ENCODE results near the gene CILP2. TPM values are rescaled to one million over a fixed set of nuclear protein-coding genes. Genes with fewer than 3 reads are reported as not detected.

Gene CILP2
- polyA plus RNA-seq, 1 of the 3 experiments (the other 2 are of a cell fraction) = 1.9 TPM

DNA sequence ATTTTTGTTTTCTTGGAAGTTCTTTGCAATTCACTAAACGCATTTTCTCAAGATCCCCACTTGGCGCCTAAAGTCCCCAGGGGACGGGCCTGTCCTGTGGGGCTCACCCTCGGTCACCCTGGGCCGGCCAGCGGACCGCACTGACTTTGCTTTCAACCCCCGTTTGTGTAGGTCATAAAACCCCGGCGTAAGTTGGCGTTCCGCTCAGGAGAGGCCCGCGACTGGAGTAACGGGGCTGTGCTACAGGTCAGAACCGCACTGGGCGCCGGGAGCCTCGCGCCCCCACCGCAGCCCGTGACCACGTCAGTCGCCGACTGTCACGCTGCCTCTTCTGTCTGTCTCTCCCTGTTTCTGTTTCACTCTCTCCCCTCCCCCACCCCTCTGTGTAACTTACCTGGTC lies 36.3 kb upstream of the CILP2 start:
- CTCF ChIA-PET = interaction anchor here (1.0 kb wide), 1 partner anchor 12 kb away, joined by 4 read pairs; no protein-coding TSS in a partner anchor

DNA sequence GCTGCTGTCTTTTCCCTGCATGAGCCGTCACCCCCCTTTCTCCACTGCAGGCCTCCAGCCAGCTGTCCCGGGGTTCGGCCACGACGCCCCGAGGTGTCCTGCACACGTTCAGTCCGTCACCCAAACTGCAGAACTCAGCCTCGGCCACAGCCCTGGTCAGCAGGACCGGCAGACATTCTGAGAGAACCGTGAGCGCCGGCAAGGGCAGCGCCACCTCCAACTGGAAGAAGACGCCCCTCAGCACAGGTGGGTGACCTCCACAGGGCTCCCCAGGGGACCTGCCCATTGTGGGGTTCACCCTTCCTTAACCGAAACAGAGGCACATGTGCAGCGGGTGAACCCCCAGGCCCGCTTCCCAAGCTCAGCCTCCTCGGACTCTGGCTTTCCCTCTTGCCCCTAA lies 35.8 kb upstream of the CILP2 start:
- Histone ChIP-seq H3F3A (replicated peaks; ENCODE audit: insufficient read depth) (no peaks in the 10 kb centered on the region), H3K9ac (no peak overlapping the region), H3K9me2 (no peaks in the 10 kb centered on the region), H4K20me1 (ENCODE audit: insufficient read depth) (no peaks in the 10 kb centered on the region), H3K4me3 (ENCODE audit: low read depth in 2 of 2, low read length in 1 of 2) (no peak overlapping the region), H3K36me3 (replicated peaks in 1 of 2; ENCODE audit: control insufficient read depth in 1 of 2, insufficient read depth in 2 of 2, low read length in 1 of 2) (peaks cover 6 to 70% of the 10 kb centered on the region in 2 experiments), H2AFZ (ENCODE audit: low read depth) (no peak overlapping the region), H3K4me2 (no peak overlapping the region), H3K4me1 (ENCODE audit: control insufficient read depth in 1 of 2, insufficient read depth in 2 of 2, low read depth in 1 of 2, low read length in 1 of 2) (no peaks in the 10 kb centered on the region), H3K79me2 (ENCODE audit: insufficient read depth) (no peaks in the 10 kb centered on the region), H3K27me3 (ENCODE audit: insufficient read depth) (no peaks in the 10 kb centered on the region), H3K27ac (ENCODE audit: low read depth in 2 of 2, low read length in 1 of 2) (no peak overlapping the region), H3K9me3 (no peaks in the 10 kb centered on the region)
- TF ChIP-seq SMC3 (IDR thresholded peaks at IDR 0.05; ENCODE audit: low read depth, low read length) (no peak), ELF1 (IDR thresholded peaks at IDR 0.05) (no peak), TAF1 (IDR thresholded peaks at IDR 0.05; ENCODE audit: borderline replicate concordance, low read depth, low read length) (no peak)
- TF ChIP-seq, protein P1, sequence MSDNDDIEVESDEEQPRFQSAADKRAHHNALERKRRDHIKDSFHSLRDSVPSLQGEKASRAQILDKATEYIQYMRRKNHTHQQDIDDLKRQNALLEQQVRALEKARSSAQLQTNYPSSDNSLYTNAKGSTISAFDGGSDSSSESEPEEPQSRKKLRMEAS (IDR thresholded peaks at IDR 0.05; ENCODE audit: low read depth) = no peak
- TF ChIP-seq, protein P2, sequence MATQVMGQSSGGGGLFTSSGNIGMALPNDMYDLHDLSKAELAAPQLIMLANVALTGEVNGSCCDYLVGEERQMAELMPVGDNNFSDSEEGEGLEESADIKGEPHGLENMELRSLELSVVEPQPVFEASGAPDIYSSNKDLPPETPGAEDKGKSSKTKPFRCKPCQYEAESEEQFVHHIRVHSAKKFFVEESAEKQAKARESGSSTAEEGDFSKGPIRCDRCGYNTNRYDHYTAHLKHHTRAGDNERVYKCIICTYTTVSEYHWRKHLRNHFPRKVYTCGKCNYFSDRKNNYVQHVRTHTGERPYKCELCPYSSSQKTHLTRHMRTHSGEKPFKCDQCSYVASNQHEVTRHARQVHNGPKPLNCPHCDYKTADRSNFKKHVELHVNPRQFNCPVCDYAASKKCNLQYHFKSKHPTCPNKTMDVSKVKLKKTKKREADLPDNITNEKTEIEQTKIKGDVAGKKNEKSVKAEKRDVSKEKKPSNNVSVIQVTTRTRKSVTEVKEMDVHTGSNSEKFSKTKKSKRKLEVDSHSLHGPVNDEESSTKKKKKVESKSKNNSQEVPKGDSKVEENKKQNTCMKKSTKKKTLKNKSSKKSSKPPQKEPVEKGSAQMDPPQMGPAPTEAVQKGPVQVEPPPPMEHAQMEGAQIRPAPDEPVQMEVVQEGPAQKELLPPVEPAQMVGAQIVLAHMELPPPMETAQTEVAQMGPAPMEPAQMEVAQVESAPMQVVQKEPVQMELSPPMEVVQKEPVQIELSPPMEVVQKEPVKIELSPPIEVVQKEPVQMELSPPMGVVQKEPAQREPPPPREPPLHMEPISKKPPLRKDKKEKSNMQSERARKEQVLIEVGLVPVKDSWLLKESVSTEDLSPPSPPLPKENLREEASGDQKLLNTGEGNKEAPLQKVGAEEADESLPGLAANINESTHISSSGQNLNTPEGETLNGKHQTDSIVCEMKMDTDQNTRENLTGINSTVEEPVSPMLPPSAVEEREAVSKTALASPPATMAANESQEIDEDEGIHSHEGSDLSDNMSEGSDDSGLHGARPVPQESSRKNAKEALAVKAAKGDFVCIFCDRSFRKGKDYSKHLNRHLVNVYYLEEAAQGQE (IDR thresholded peaks at IDR 0.05; ENCODE audit: low read depth, low read length) = no peak
- TF ChIP-seq, protein P3, sequence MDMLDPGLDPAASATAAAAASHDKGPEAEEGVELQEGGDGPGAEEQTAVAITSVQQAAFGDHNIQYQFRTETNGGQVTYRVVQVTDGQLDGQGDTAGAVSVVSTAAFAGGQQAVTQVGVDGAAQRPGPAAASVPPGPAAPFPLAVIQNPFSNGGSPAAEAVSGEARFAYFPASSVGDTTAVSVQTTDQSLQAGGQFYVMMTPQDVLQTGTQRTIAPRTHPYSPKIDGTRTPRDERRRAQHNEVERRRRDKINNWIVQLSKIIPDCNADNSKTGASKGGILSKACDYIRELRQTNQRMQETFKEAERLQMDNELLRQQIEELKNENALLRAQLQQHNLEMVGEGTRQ (IDR thresholded peaks at IDR 0.05; ENCODE audit: borderline replicate concordance, low read depth, low read length) = no peak
- TF ChIP-seq, protein P4, sequence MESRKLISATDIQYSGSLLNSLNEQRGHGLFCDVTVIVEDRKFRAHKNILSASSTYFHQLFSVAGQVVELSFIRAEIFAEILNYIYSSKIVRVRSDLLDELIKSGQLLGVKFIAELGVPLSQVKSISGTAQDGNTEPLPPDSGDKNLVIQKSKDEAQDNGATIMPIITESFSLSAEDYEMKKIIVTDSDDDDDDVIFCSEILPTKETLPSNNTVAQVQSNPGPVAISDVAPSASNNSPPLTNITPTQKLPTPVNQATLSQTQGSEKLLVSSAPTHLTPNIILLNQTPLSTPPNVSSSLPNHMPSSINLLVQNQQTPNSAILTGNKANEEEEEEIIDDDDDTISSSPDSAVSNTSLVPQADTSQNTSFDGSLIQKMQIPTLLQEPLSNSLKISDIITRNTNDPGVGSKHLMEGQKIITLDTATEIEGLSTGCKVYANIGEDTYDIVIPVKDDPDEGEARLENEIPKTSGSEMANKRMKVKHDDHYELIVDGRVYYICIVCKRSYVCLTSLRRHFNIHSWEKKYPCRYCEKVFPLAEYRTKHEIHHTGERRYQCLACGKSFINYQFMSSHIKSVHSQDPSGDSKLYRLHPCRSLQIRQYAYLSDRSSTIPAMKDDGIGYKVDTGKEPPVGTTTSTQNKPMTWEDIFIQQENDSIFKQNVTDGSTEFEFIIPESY (IDR thresholded peaks at IDR 0.05; ENCODE audit: borderline replicate concordance, low read depth) = no peak
- no peak for DNase-seq
- 96% methylated on average over 12 of the region's 19 CpGs for WGBS (ENCODE audit: low lambda C conversion rate)
- CTCF ChIA-PET = interaction anchor here (1.0 kb wide), 1 partner anchor 13 kb away, joined by 4 read pairs; no protein-coding TSS in a partner anchor
- POLR2A ChIA-PET = no interaction called here

More for the DNA sequence above, 36.3 kb upstream of the CILP2 start:
- Histone ChIP-seq H3K36me3 (replicated peaks in 1 of 2; ENCODE audit: control insufficient read depth in 1 of 2, insufficient read depth in 2 of 2, low read length in 1 of 2) (peaks cover 6 to 67% of the 10 kb centered on the region in 2 experiments), H3K79me2 (ENCODE audit: insufficient read depth) (no peaks in the 10 kb centered on the region), H3K4me1 (ENCODE audit: control insufficient read depth in 1 of 2, insufficient read depth in 2 of 2, low read depth in 1 of 2, low read length in 1 of 2) (no peaks in the 10 kb centered on the region), H3K4me2 (no peak overlapping the region), H2AFZ (ENCODE audit: low read depth) (no peak overlapping the region), H3K9ac (no peak overlapping the region), H3K27me3 (ENCODE audit: insufficient read depth) (no peaks in the 10 kb centered on the region), H3F3A (replicated peaks; ENCODE audit: insufficient read depth) (no peaks in the 10 kb centered on the region), H4K20me1 (ENCODE audit: insufficient read depth) (no peaks in the 10 kb centered on the region), H3K4me3 (ENCODE audit: low read depth in 2 of 2, low read length in 1 of 2) (no peak overlapping the region), H3K9me2 (no peaks in the 10 kb centered on the region), H3K9me3 (no peaks in the 10 kb centered on the region), H3K27ac (ENCODE audit: low read depth in 2 of 2, low read length in 1 of 2) (no peak overlapping the region)
- no peak for DNase-seq
- POLR2A ChIA-PET = no interaction called here
- no peak for TF ChIP-seq GABPA (IDR thresholded peaks at IDR 0.05; ENCODE audit: low read depth)
- no peak for TF ChIP-seq FOXJ3 (CRISPR knock-in tag; IDR thresholded peaks at IDR 0.05)
- TF ChIP-seq, protein P5, sequence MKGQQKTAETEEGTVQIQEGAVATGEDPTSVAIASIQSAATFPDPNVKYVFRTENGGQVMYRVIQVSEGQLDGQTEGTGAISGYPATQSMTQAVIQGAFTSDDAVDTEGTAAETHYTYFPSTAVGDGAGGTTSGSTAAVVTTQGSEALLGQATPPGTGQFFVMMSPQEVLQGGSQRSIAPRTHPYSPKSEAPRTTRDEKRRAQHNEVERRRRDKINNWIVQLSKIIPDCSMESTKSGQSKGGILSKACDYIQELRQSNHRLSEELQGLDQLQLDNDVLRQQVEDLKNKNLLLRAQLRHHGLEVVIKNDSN (IDR thresholded peaks at IDR 0.05; ENCODE audit: borderline replicate concordance, low read depth) = no peak
- no peak for TF ChIP-seq RXRA (IDR thresholded peaks at IDR 0.05; ENCODE audit: borderline replicate concordance, low read depth)
- TF ChIP-seq NFIC (IDR thresholded peaks at IDR 0.05; ENCODE audit: borderline replicate concordance) = no peak
- TF ChIP-seq, protein P3 (IDR thresholded peaks at IDR 0.05; ENCODE audit: borderline replicate concordance, low read depth, low read length) = no peak
- no peak for TF ChIP-seq GATA2 (CRISPR knock-in tag; IDR thresholded peaks at IDR 0.05)
- 97% methylated on average over 26 of the region's 26 CpGs for WGBS (ENCODE audit: low lambda C conversion rate)
